ENCODE results near the gene PLXNB2.

PLXNB2 gene

GRCh38 chr22:50298937-50299784, 8.3 kb downstream of the PLXNB2 start:
- peak; percentile 53 for DNase-seq (ENCODE audit: low spot score)

- DNase-seq (ENCODE audit: low spot score), result no peak
These were observed 9.2 kb downstream of the PLXNB2 start for GRCh38 chr22:50298266-50298637.

- DNase-seq (ENCODE audit: low spot score), result no peak
These were observed 9.8 kb downstream of the PLXNB2 start for GRCh38 chr22:50297510-50298265.

- DNase-seq (ENCODE audit: low spot score), result no peak
These were observed 10.6 kb downstream of the PLXNB2 start for GRCh38 chr22:50296658-50297490.

GRCh38 chr22:50294319-50294656, 13.2 kb downstream of the PLXNB2 start:
- DNase-seq (ENCODE audit: low spot score), result no peak

GRCh38 chr22:50293441-50294318, 13.8 kb downstream of the PLXNB2 start:
- DNase-seq (ENCODE audit: low spot score), result peak; percentile 66

- peak; percentile 76 for DNase-seq (ENCODE audit: low spot score)
These were observed 14.6 kb downstream of the PLXNB2 start for GRCh38 chr22:50292643-50293440.

GRCh38 chr22:50289942-50290630, 17.4 kb downstream of the PLXNB2 start:
- DNase-seq (ENCODE audit: low spot score), result no peak

- DNase-seq (ENCODE audit: low spot score), result no peak
These were observed 18.1 kb downstream of the PLXNB2 start for GRCh38 chr22:50289151-50289941.

GRCh38 chr22:50287731-50288130, 19.7 kb downstream of the PLXNB2 start:
- DNase-seq (ENCODE audit: low spot score), result no peak

- DNase-seq (ENCODE audit: low spot score), result no peak
These were observed 20.6 kb downstream of the PLXNB2 start for GRCh38 chr22:50286701-50287318.

- DNase-seq (ENCODE audit: low spot score), result no peak
These were observed 21.2 kb downstream of the PLXNB2 start for GRCh38 chr22:50286275-50286674.

- DNase-seq (ENCODE audit: low spot score), result no peak
These were observed 21.7 kb downstream of the PLXNB2 start for GRCh38 chr22:50285568-50286229.

- no peak for DNase-seq (ENCODE audit: low spot score)
These were observed 23.0 kb downstream of the PLXNB2 start for GRCh38 chr22:50284479-50284878.

GRCh38 chr22:50283821-50284220, 23.6 kb downstream of the PLXNB2 start:
- DNase-seq (ENCODE audit: low spot score), result no peak

GRCh38 chr22:50282361-50283155, 24.9 kb downstream of the PLXNB2 start:
- DNase-seq (ENCODE audit: low spot score), result no peak

- DNase-seq (ENCODE audit: low spot score), result no peak
These were observed 25.5 kb downstream of the PLXNB2 start for GRCh38 chr22:50281957-50282356.
